ENCODE data around the gene BHLHA15. TPM values are rescaled to one million over a fixed set of nuclear protein-coding genes. Genes with fewer than 3 reads are reported as not detected.

BHLHA15 gene
- total RNA-seq, 2 donors from 2014 or later, result not detected

GRCh38 chr7:98189559-98189958, 21.7 kb upstream of the BHLHA15 start:
- Histone ChIP-seq H3K9me3 (no peaks in the 10 kb centered on the region), H3K4me3 (no peak overlapping the region), H3K27ac (no peak overlapping the region), H3K27me3 (replicated peaks; ENCODE audit: insufficient read depth) (no peaks in the 10 kb centered on the region), H3K4me1 (ENCODE audit: control insufficient read depth in 1 of 2, low read depth in 2 of 2) (peaks cover 11 to 21% of the 10 kb centered on the region in 2 donors), H3K36me3 (peaks cover 26% of the 10 kb centered on the region)
- ATAC-seq (ENCODE audit: insufficient number of reproducible peaks, low FRiP score, low read depth) (no peak), DNase-seq (ENCODE audit: low spot score) (no peak)
- no peak for TF ChIP-seq CTCF (IDR thresholded peaks at IDR 0.05)

- H3K36me3 ChIP-seq, result peaks cover 26% of the 10 kb centered on the region
These were observed 19.4 kb upstream of the BHLHA15 start for GRCh38 chr7:98191668-98192431.

GRCh38 chr7:98192781-98193457, 18.3 kb upstream of the BHLHA15 start:
- ATAC-seq (ENCODE audit: insufficient number of reproducible peaks, low FRiP score, low read depth) (no peak), DNase-seq (ENCODE audit: low spot score) (no peak)
- peaks cover 26% of the 10 kb centered on the region for H3K36me3 ChIP-seq
- no peaks in the 10 kb centered on the region for H3K4me1 ChIP-seq (ENCODE audit: control insufficient read depth in 1 of 2, low read depth in 2 of 2)
- H3K4me3 ChIP-seq, result no peak overlapping the region
- H3K27me3 ChIP-seq (replicated peaks; ENCODE audit: insufficient read depth), result no peaks in the 10 kb centered on the region
- H3K9me3 ChIP-seq, result no peaks in the 10 kb centered on the region
- no peak for TF ChIP-seq CTCF (IDR thresholded peaks at IDR 0.05)
- no peak overlapping the region for H3K27ac ChIP-seq

More at GRCh38 chr7:98191668-98192431, 19.4 kb upstream of the BHLHA15 start:
- no peak overlapping the region for H3K27ac ChIP-seq
- ATAC-seq (ENCODE audit: insufficient number of reproducible peaks, low FRiP score, low read depth) (no peak), DNase-seq (ENCODE audit: low spot score) (no peak)
- H3K27me3 ChIP-seq (replicated peaks; ENCODE audit: insufficient read depth), result no peaks in the 10 kb centered on the region
- peaks cover 5 to 10% of the 10 kb centered on the region in 2 donors for H3K4me1 ChIP-seq (ENCODE audit: control insufficient read depth in 1 of 2, low read depth in 2 of 2)
- H3K4me3 ChIP-seq, result no peak overlapping the region
- no peak for TF ChIP-seq CTCF (IDR thresholded peaks at IDR 0.05)
- H3K9me3 ChIP-seq, result no peaks in the 10 kb centered on the region

- Histone ChIP-seq H3K27ac (no peak overlapping the region), H3K4me3 (no peak overlapping the region), H3K4me1 (ENCODE audit: control insufficient read depth in 1 of 2, low read depth in 2 of 2) (no peaks in the 10 kb centered on the region), H3K36me3 (peaks cover 26% of the 10 kb centered on the region), H3K27me3 (replicated peaks; ENCODE audit: insufficient read depth) (no peaks in the 10 kb centered on the region), H3K9me3 (no peaks in the 10 kb centered on the region)
- ATAC-seq (ENCODE audit: insufficient number of reproducible peaks, low FRiP score, low read depth) (no peak), DNase-seq (ENCODE audit: low spot score) (no peak)
- no peak for TF ChIP-seq CTCF (IDR thresholded peaks at IDR 0.05)
These were observed 17.6 kb upstream of the BHLHA15 start for GRCh38 chr7:98193474-98194180.

- ATAC-seq (ENCODE audit: insufficient number of reproducible peaks, low FRiP score, low read depth) (no peak), DNase-seq (ENCODE audit: low spot score) (no peak)
- Histone ChIP-seq H3K27me3 (replicated peaks; ENCODE audit: insufficient read depth) (no peaks in the 10 kb centered on the region), H3K27ac (no peak overlapping the region), H3K36me3 (peaks cover 26% of the 10 kb centered on the region), H3K9me3 (no peaks in the 10 kb centered on the region), H3K4me3 (no peak overlapping the region), H3K4me1 (ENCODE audit: control insufficient read depth in 1 of 2, low read depth in 2 of 2) (no peaks in the 10 kb centered on the region)
- TF ChIP-seq CTCF (IDR thresholded peaks at IDR 0.05), result no peak
These were observed 17.1 kb upstream of the BHLHA15 start for GRCh38 chr7:98194186-98194585.

Data from thoracic aorta (tissue), 2 donors.